Esophagus muscularis mucosa (tissue), 4 donors: Measurements from ENCODE around the gene CEP112.

Source experiments
- CTCF ChIP-seq, 3 experiments: fragments of 200-600 bp in 2 of 3; fragments of 450-650 bp in 1 of 3; sonication (generic) in 2 of 3; IDR thresholded peaks; one replicate each; pipeline ENCODE4 v1.5.1; 2017 to 2019; ENCODE audit warnings: antibody characterized with exemption in 3 of 3, mild to moderate bottlenecking in 2 of 3, moderate library complexity in 1 of 3
- EP300 ChIP-seq: sonication (generic); formaldehyde crosslinking; IDR thresholded peaks from one replicate; pipeline ENCODE4 v1.6.1; 2017; ENCODE audit warnings: antibody characterized with exemption
- POLR2A ChIP-seq: fragments of 450-650 bp; IDR thresholded peaks from one replicate; pipeline ENCODE4 v1.6.1; 2017; ENCODE audit warnings: antibody characterized with exemption, moderate library complexity, mild to moderate bottlenecking, low read depth
- POLR2AphosphoS5 ChIP-seq, 2 donors: sonication (generic); formaldehyde crosslinking; IDR thresholded peaks; one replicate each; pipeline ENCODE4 v1.6.1; 2017; ENCODE audit warnings: antibody characterized with exemption in 2 of 2

- TF ChIP-seq POLR2A (no peak), CTCF (IDR thresholded peaks at IDR 0.05) (no peak), POLR2AphosphoS5 (IDR thresholded peaks at IDR 0.05) (no peak), EP300 (no peak)
Measured at GRCh38 chr17:65864394-65864793, 327.5 kb downstream of the CEP112 start.
